GM19395 (cell line): ENCODE data around the gene CD163L1.
"Not testable (repeated sequence)": the region's sequence is repeated elsewhere in the genome, so short reads cannot be mapped to it uniquely, and the experiment has no call there.

Experiments
- ATAC-seq: cut with Tn5 transposase; IDR thresholded peaks from one replicate; pipeline ENCODE4 v1.9.1; 2021; ENCODE audit warnings: mild to moderate bottlenecking, moderate library complexity; ENCODE audit not compliant: unreplicated experiment

The CD163L1 gene

GRCh38 chr12:7444076-7444475 lies at the start of gene CD163L1:
Gene CD163L1 (minus strand): TSS chr12:7444153. CDS start chr12:7444127, 26 bp downstream.
- ATAC-seq, result no peak

- no peak for ATAC-seq
Measured at GRCh38 chr12:7493006-7493405, 49.1 kb upstream of the CD163L1 start.

- no peak for ATAC-seq
Measured at GRCh38 chr12:7486512-7486911, 42.6 kb upstream of the CD163L1 start.

- ATAC-seq, result no peak
Measured at GRCh38 chr12:7485095-7485494, 41.1 kb upstream of the CD163L1 start.

GRCh38 chr12:7483343-7483742 lies 39.4 kb upstream of the CD163L1 start:
- no peak for ATAC-seq

GRCh38 chr12:7479771-7480170 lies 35.8 kb upstream of the CD163L1 start:
- ATAC-seq, result no peak

GRCh38 chr12:7472060-7472459 lies 28.1 kb upstream of the CD163L1 start:
- no peak for ATAC-seq

GRCh38 chr12:7460375-7461259 lies 16.7 kb upstream of the CD163L1 start:
- ATAC-seq, result no peak

GRCh38 chr12:7459973-7460372 lies 16.0 kb upstream of the CD163L1 start:
- ATAC-seq, result no peak

GRCh38 chr12:7451756-7452155 lies 7.8 kb upstream of the CD163L1 start:
- no peak for ATAC-seq

- no peak for ATAC-seq
Measured at GRCh38 chr12:7450667-7451066, 6.7 kb upstream of the CD163L1 start.

GRCh38 chr12:7448099-7448498 lies 4.1 kb upstream of the CD163L1 start:
- ATAC-seq, result no peak

GRCh38 chr12:7444537-7444936 lies 584 bp upstream of the CD163L1 start:
- no peak for ATAC-seq

GRCh38 chr12:7441216-7441615 lies 2.7 kb downstream of the CD163L1 start:
- no peak for ATAC-seq

GRCh38 chr12:7439579-7440505 lies 4.1 kb downstream of the CD163L1 start:
- ATAC-seq, result no peak

GRCh38 chr12:7438291-7438995 lies 5.5 kb downstream of the CD163L1 start:
- not testable (repeated sequence) for ATAC-seq

GRCh38 chr12:7437494-7437893 lies 6.5 kb downstream of the CD163L1 start:
- ATAC-seq, result not testable (repeated sequence)

GRCh38 chr12:7434670-7435069 lies 9.3 kb downstream of the CD163L1 start:
- no peak for ATAC-seq

- ATAC-seq, result no peak
Measured at GRCh38 chr12:7433276-7433822, 10.6 kb downstream of the CD163L1 start.

GRCh38 chr12:7431993-7432685 lies 11.8 kb downstream of the CD163L1 start:
- ATAC-seq, result no peak
